K562 (cell line): ENCODE measurements around the gene LRRK1. TPM values are rescaled to one million over a fixed set of nuclear protein-coding genes. Genes with fewer than 3 reads are reported as not detected.

Source experiments
- ATAC-seq: fragments of 200-7000 bp; cut with Tn5 transposase; 3 replicates; pipeline ENCODE4 v1.9.1; 2020; ENCODE audit warnings: moderate library complexity
- BruUV-seq: library from RNA; stranded (reverse); fragments of 400-500 nt; replicated peaks from 2 replicates; lab custom pipeline; 2021; lab: Mats Ljungman, UMichigan
- CTCF ChIA-PET: fragments of 300-600 bp; formaldehyde crosslinking; extraction: SDS; loops from one replicate; lab custom pipeline; 2021; ENCODE audit warnings: low intra/inter-chr PET ratio; lab: Yijun Ruan, JAX
- POLR2A ChIA-PET: fragments of 300-600, 350-650 bp; sonication (Branson Sonifier 250); formaldehyde crosslinking; extraction: SDS; loops from one replicate; lab custom pipeline; 2021; ENCODE audit warnings: antibody characterized with exemption, inconsistent platforms; lab: Yijun Ruan, JAX
- DNase-seq, 4 experiments: peaks; one replicate each; pipeline versions ENCODE4 v3.0.0 to v3.0.0-alpha.2; 2011 to 2018; ENCODE audit warnings: low spot score in 3 of 4, mixed read lengths in 3 of 4; ENCODE audit errors: extremely low read depth in 1 of 4
- FAIRE-seq: peaks from 2 replicates; lab custom pipeline; 2011; peaks lifted over from hg19 to GRCh38; lab: Jason Lieb, UNC
- H2AFZ ChIP-seq: 2 replicates; pipeline ENCODE4 v1.6.0; 2011; ENCODE audit warnings: low read depth, low read length, control low read depth, inconsistent platforms
- H3K27ac ChIP-seq: fragments of 200-600 bp; 3 replicates; pipeline ENCODE4 v1.8.0; 2011; ENCODE audit warnings: low read depth, mild to moderate bottlenecking, control low read depth, inconsistent platforms, low read length, moderate library complexity, mixed read lengths; ENCODE audit errors: extremely low read depth
- H3K27me3 ChIP-seq, 2 experiments: fragments of 300-600 bp in 1 of 2; 2 replicates in 1 of 2; 3 replicates in 1 of 2; pipeline versions ENCODE4 v1.6.0 to v1.8.0; 2011; ENCODE audit warnings: inconsistent platforms in 2 of 2, low read length in 2 of 2, mild to moderate bottlenecking in 1 of 2, mixed read lengths in 1 of 2, moderate library complexity in 1 of 2; ENCODE audit not compliant: control insufficient read depth in 2 of 2, insufficient read depth in 2 of 2
- H3K36me3 ChIP-seq: fragments of 300-600 bp; 3 replicates; pipeline ENCODE4 v1.8.0; 2011; ENCODE audit warnings: mild to moderate bottlenecking, low read length, inconsistent platforms; ENCODE audit not compliant: control insufficient read depth, insufficient read depth
- H3K4me1 ChIP-seq, 2 experiments: fragments of 200-600 bp in 1 of 2; replicated peaks in 1 of 2; 2 replicates in 1 of 2; 3 replicates in 1 of 2; pipeline versions ENCODE4 v1.5.1 to v1.8.0; 2011; ENCODE audit warnings: inconsistent platforms in 2 of 2, low read length in 2 of 2, mild to moderate bottlenecking in 1 of 2, mixed read lengths in 1 of 2, moderate library complexity in 1 of 2; ENCODE audit not compliant: control insufficient read depth in 2 of 2, insufficient read depth in 2 of 2
- H3K4me2 ChIP-seq: 2 replicates; pipeline ENCODE4 v1.6.1; 2011; ENCODE audit warnings: low read length, control low read depth, inconsistent platforms, mixed read lengths; ENCODE audit not compliant: insufficient read depth
- H3K4me3 ChIP-seq: fragments of 200-600 bp; sonication (generic), shearing (Covaris generic); 2 replicates; pipeline ENCODE4 v1.5.1; 2016; ENCODE audit warnings: control low read depth, inconsistent platforms
- H3K79me2 ChIP-seq: fragments of 200-600 bp; 3 replicates; pipeline ENCODE4 v1.8.0; 2011; ENCODE audit warnings: low read length, inconsistent platforms; ENCODE audit not compliant: control insufficient read depth, insufficient read depth
- H3K9ac ChIP-seq, 2 experiments: 2 replicates each; pipeline versions ENCODE4 v1.6.0 to v1.6.1; 2011; ENCODE audit warnings: low read depth in 2 of 2, low read length in 2 of 2, control low read depth in 1 of 2, inconsistent platforms in 1 of 2, mild to moderate bottlenecking in 1 of 2, mixed read lengths in 1 of 2; ENCODE audit not compliant: insufficient read depth in 1 of 2
- H3K9me1 ChIP-seq: one replicate; pipeline ENCODE4 v1.6.0; 2011; ENCODE audit warnings: inconsistent platforms, mild to moderate bottlenecking, low read length, moderate library complexity; ENCODE audit not compliant: control insufficient read depth, insufficient read depth
- H3K9me3 ChIP-seq: replicated peaks from 2 replicates; pipeline ENCODE4 v1.5.1; 2011; ENCODE audit warnings: low read depth, low read length, inconsistent platforms; ENCODE audit not compliant: control insufficient read depth, insufficient read depth
- H4K20me1 ChIP-seq: replicated peaks from 2 replicates; pipeline ENCODE4 v1.6.1; 2011; ENCODE audit warnings: low read length, inconsistent platforms, mixed read lengths; ENCODE audit not compliant: control insufficient read depth, insufficient read depth
- ZKSCAN3 ChIP-seq: fragments of 250-450 bp; sonication (Bioruptor Pico); IDR thresholded peaks from 2 replicates; pipeline ENCODE4 v1.4.0; 2020
- ZNF140 ChIP-seq: fragments of 250-450 bp; sonication (Bioruptor Pico); IDR thresholded peaks from 2 replicates; pipeline ENCODE4 v1.8.0; 2021; ENCODE audit warnings: moderate library complexity, mild to moderate bottlenecking, inconsistent platforms
- WGBS: fragments of 100-300 bp; shearing (Covaris generic); methylation state at CpG from one replicate; pipeline ENCODE4 v1.1.6; 2016; ENCODE audit warnings: low coverage, mixed read lengths; ENCODE audit not compliant: insufficient coverage; ENCODE audit errors: missing lambda C conversion rate; 5-methylcytosine and 5-hydroxymethylcytosine counted together
- in situ Hi-C: fragments of 300-500 bp; cut with MboI; formaldehyde crosslinking; loops from 4 replicates; pipeline ENCODE4 v1.15.0; 2018; ENCODE audit warnings: inconsistent platforms, mixed read lengths
- intact Hi-C: fragments of 100-400 bp; cut with micrococcal nuclease; formaldehyde crosslinking; loops from 2 replicates; pipeline ENCODE4 v1.14.2; 2022
- polyA plus RNA-seq, 8 experiments: library from polyadenylated mRNA; depleted of rRNA in 4 of 8; stranded (reverse) in 5 of 8; unstranded in 3 of 8; fragments of >200 nt; fragmentation: Nextera tagmentation in 2 of 8; fragmentation: Illumina TruSeq in 1 of 8; extraction: Ambion mirVana in 2 of 8; extraction: Trizol in 1 of 8; gene quantifications; 2 replicates each; pipeline versions ENCODE4 v1.2.1 to v1.2.3, GENCODE V29; 2011 to 2014; ENCODE audit warnings: inconsistent platforms in 1 of 8, missing spikeins in 1 of 8
- total RNA-seq, 7 experiments: library from RNA; depleted of rRNA in 6 of 7; stranded (reverse); fragments of >200 nt in 6 of 7; fragmentation: Illumina TruSeq in 2 of 7; extraction: Trizol in 2 of 7; gene quantifications; 2 replicates each; pipeline versions ENCODE4 v1.2.1 to v1.2.3, GENCODE V29; 2011 to 2021; ENCODE audit warnings: low replicate concordance in 1 of 7
- TF ChIP-seq, protein P1 (sequence below): fragments of 450-650 bp; formaldehyde crosslinking; IDR thresholded peaks from 2 replicates; pipeline ENCODE4 v1.4.0; 2020; ENCODE audit warnings: mild to moderate bottlenecking
- TF ChIP-seq, protein P2 (sequence below): fragments of 250-450 bp; sonication (Bioruptor Pico); IDR thresholded peaks from 2 replicates; pipeline ENCODE4 v1.5.0; 2021; ENCODE audit warnings: mild to moderate bottlenecking, borderline replicate concordance
- TF ChIP-seq, protein P3 (sequence below): sonication (generic); formaldehyde crosslinking; IDR thresholded peaks from 2 replicates; pipeline ENCODE4 v1.8.1; 2022; ENCODE audit warnings: missing genetic modification reagents

The LRRK1 gene
- total and polyA plus RNA-seq, 9 of the 15 experiments (the other 6 are each of a cell fraction or from before 2014, with no cell fraction given): 0.01 to 1.5 (median 0.11) TPM

DNA sequence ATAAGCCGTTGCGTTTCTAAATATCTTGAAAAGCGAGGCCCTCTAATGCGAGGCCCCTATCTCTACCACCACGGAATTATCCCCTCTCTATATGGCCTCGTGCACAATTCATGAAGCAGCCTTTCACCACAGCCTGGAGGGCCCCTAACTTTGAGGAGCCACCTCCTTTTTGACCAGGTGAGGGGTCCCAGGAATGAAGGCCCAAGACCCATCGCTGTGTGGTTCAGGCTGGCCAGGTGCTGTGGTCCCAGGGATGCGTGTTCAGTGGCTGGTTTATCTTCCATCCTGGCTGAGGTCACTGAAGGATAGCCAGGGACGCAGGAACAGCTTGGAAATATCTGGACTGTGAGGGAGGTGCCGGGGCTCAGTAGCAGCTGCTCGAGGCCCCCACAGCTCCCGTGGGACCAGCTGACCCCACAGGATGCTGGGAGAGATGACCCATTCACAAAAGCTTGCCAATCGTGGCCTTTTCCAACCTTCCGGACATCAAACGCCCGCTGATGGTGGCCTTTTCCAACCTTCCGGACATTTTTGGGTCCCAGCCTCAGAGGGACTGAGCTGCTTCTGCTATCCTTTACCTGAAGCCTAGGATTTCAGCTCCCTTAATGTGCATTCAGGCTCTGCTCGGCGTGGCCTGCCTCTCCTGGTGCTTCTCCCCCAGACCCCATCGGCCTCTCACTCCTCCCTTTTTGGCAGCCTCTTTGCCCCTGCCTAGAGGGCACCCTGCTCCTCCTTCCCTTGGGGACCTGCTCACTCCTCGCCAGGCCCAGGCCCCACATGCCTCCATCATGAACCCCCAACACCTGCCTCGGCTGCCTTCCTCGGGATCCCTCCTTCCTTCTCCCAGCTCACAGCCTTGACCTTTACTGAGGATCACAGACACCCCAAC lies 191.8 kb downstream of the LRRK1 start:
- in situ Hi-C loops (no loop called here), intact Hi-C loops (no loop called here)
- no TSS peak for BruUV-seq
- no peak for ATAC-seq
- peaks cover 3% of the 10 kb centered on the region; the same call in 1 of the 2 replicates for H4K20me1 ChIP-seq
- no peak overlapping the region; a peak in 1 of 4 replicates for H3K9ac ChIP-seq
- FAIRE-seq: no peak
- H3K9me3 ChIP-seq: no peaks in the 10 kb centered on the region
- TF ChIP-seq ZNF140 (CRISPR knock-in tag) (no peak), ZKSCAN3 (no peak)
- TF ChIP-seq, protein P1, sequence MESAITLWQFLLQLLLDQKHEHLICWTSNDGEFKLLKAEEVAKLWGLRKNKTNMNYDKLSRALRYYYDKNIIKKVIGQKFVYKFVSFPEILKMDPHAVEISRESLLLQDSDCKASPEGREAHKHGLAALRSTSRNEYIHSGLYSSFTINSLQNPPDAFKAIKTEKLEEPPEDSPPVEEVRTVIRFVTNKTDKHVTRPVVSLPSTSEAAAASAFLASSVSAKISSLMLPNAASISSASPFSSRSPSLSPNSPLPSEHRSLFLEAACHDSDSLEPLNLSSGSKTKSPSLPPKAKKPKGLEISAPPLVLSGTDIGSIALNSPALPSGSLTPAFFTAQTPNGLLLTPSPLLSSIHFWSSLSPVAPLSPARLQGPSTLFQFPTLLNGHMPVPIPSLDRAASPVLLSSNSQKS: no peak
- TF ChIP-seq, protein P2, sequence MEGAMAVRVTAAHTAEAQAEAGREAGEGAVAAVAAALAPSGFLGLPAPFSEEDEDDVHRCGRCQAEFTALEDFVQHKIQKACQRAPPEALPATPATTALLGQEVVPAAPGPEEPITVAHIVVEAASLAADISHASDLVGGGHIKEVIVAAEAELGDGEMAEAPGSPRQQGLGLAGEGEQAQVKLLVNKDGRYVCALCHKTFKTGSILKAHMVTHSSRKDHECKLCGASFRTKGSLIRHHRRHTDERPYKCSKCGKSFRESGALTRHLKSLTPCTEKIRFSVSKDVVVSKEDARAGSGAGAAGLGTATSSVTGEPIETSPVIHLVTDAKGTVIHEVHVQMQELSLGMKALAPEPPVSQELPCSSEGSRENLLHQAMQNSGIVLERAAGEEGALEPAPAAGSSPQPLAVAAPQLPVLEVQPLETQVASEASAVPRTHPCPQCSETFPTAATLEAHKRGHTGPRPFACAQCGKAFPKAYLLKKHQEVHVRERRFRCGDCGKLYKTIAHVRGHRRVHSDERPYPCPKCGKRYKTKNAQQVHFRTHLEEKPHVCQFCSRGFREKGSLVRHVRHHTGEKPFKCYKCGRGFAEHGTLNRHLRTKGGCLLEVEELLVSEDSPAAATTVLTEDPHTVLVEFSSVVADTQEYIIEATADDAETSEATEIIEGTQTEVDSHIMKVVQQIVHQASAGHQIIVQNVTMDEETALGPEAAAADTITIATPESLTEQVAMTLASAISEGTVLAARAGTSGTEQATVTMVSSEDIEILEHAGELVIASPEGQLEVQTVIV (CRISPR knock-in tag): no peak
- TF ChIP-seq, protein P3, sequence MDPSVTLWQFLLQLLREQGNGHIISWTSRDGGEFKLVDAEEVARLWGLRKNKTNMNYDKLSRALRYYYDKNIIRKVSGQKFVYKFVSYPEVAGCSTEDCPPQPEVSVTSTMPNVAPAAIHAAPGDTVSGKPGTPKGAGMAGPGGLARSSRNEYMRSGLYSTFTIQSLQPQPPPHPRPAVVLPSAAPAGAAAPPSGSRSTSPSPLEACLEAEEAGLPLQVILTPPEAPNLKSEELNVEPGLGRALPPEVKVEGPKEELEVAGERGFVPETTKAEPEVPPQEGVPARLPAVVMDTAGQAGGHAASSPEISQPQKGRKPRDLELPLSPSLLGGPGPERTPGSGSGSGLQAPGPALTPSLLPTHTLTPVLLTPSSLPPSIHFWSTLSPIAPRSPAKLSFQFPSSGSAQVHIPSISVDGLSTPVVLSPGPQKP (CRISPR knock-in tag): no peak
- no peaks in the 10 kb centered on the region for H3K79me2 ChIP-seq
- peaks cover 32 to 42% of the 10 kb centered on the region in 2 experiments for H3K4me1 ChIP-seq
- DNase-seq: no peak
- ChIA-PET CTCF (no interaction called here), POLR2A (interaction anchor here (1.0 to 1.1 kb wide), 3 partner anchors 18 to 32 kb away, joined by 3 to 5 read pairs (median 3); no protein-coding TSS in a partner anchor)
- H2AFZ ChIP-seq: no peak overlapping the region
- no peaks in the 10 kb centered on the region for H3K9me1 ChIP-seq
- H3K27ac ChIP-seq: no peak overlapping the region
- H3K27me3 ChIP-seq: peaks cover 0 to 5% of the 10 kb centered on the region in 2 experiments; a peak in 1 of 5 replicates
- 57% methylated on average over 21 of the region's 23 CpGs for WGBS
- no peak overlapping the region for H3K4me2 ChIP-seq
- H3K36me3 ChIP-seq: no peaks in the 10 kb centered on the region
- H3K4me3 ChIP-seq: no peak overlapping the region
